ENCODE results near the gene CR2. TPM values are rescaled to one million over a fixed set of nuclear protein-coding genes. Genes with fewer than 3 reads are reported as not detected.
"Not testable (repeated sequence)": the region's sequence is repeated elsewhere in the genome, so short reads cannot be mapped to it uniquely, and the experiment has no call there.

Gene CR2
- polyA plus RNA-seq, 5 donors, result 0.12 to 0.40 (median 0.19) TPM

DNA sequence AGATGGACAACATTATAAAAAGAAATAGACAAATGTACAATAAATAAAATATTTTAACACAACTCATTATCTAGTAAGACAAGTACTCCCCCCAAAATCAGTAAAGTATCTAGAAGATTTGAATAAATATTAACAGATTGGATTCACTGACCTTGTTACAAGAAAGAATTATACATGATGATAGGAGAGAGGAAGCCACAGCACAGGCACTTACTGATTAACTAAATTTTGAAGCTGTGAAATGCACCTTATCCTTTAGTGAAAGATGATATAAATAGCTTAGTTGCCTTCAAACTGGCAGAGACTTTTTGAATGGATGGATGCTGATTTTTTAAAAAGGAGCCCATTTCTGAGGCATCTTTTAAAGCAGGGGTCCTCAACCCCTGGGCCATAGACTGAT, 50.3 kb downstream of the CR2 start:
- no peak for DNase-seq

- DNase-seq, result no peak
These were observed 56.3 kb downstream of the CR2 start for GRCh38 chr1:207510444-207510843.

DNA sequence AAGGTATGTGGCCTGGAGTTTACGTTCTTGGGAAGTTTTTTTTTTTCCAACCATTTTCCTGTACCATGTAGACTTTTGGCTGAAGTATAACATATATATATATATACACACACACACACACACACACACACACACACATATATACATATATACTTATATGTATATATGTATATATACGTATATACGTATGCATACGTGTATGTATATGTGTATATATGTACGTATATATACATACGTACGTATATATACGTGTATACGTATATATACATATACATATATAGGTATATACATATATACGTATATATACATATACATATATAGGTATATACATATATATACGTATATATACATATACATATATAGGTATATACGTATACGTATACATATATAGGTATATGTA, 60.8 kb downstream of the CR2 start:
- DNase-seq, result no peak

GRCh38 chr1:207516729-207517128, 62.6 kb downstream of the CR2 start:
- DNase-seq, result no peak

DNA sequence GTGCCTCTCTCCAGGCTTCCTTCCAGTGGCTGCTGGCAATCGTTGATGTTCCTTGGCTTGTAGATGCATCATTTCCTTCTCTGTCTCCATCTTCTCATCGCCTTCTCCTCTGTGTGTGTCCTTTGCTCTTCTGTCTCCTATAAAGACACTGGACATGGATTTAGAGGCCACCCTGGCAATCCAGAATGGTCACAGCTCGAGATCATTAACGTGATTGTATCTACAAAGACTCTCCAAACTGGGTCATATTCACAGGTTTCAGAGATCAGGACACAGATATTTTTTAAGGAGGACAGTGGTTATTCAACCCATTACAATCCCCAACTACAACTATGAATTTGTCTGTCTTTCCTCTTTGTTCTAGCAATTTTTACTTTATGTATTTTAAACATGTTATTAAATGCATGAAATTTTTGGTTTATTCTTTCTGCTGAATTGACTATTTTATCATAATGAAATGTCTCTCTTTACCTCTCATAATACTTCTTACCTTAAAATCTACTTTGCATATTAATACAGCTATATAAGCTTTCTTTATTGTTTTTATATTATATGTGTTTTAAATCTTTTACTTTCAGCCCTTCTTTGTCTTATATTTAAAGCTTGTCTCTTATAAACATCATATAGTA, 64.6 kb downstream of the CR2 start:
- DNase-seq, result no peak

- DNase-seq, result no peak
These were observed 65.6 kb downstream of the CR2 start for GRCh38 chr1:207519505-207520399.

DNA sequence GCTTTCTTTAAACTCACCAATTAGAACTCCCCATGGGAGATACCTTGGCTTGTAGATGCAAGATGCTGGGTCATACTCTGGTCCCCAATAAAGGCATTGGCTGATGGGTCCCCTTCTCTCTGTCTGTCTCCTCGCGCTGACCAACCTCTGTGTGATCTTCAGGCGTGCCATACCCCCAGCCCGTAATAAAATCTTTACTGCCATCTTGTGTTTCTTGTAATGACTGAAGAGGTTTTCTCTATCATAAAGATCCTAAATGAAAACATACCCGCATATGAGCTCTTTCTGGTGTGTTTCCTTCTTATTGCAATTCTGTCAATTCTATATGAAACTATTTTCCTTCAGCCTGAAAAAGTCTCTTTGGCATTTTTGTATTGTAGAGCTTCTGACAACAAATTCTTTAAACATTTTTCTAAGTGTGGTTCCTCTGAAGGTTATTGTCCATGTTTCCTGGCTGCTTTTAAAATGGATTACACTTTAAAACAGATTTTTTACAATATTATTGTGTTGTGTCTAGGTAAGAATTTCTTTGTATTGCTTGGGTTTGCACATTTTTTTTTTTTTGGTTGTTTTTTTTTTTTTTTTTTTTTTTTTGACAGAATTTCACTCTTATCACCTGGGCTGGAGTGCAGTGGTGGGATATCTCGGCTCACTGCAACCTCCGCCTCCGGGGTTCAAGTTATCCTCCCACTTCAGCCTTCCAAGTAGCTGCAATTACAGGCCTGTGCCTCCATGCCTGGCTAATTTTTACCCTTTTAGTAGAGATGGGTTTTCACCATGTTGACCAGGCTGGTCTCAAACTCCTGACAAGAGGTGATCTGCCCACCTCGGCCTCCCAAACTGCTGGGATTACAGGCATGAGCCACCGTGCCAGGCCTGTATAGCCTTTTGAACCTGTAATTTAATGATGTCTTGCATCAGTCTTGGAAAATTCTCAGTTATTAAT, 66.5 kb downstream of the CR2 start:
- not testable (repeated sequence) for DNase-seq

- not testable (repeated sequence) for DNase-seq
These were observed 71.1 kb downstream of the CR2 start for GRCh38 chr1:207525239-207525638.

DNA sequence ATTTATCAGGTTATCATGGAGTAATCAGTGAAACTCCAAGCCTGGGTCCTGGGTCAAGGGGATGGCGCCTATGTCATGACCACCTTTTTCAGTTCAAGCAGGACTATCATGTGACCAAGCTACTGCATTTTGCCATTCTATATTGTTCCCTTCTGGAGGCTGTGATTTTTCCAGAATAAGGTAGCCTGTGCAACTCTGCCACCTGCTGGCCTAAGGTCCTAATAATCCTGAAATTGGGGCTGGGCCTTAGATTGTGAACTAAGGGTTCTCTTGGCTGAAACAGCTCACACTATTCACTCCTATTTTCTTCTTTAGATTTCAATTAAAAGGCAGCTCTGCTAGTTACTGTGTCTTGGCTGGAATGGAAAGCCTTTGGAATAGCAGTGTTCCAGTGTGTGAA, 74.3 kb downstream of the CR2 start:
- not testable (repeated sequence) for DNase-seq

DNA sequence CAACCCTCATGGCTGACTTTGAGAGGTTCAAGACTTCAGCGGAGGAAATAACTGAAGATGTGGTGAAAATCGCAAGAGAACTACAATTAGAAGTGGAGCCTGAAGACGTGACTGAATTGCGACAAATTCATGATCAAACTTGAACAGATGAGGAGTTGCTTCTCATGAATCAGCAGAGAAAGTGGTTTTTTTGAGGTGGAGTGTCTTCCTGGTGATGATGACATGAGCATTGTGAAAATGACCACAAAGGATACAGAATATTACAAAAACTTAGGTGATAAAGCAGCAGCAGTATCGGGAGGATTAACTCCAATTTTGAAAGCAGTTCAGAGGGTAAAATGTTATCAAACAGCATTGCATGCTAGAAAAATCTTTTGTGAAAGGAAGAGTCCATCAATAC, 82.1 kb downstream of the CR2 start:
- DNase-seq, result not testable (repeated sequence)

Other genes with a start within 250 kb of the CR2 start
- 10 to 100 TPM; 49.4 to 96.5 (median 63.6) TPM for gene CD55, start 132.7 kb upstream of the CR2 start, polyA plus RNA-seq (ENCODE audit: insufficient read depth in 1 of 5, insufficient read length in 5 of 5, low replicate concordance in 1 of 5)
- gene CR1, start 41.8 kb downstream of the CR2 start, polyA plus RNA-seq (ENCODE audit: insufficient read depth in 1 of 5, insufficient read length in 5 of 5, low replicate concordance in 1 of 5), result under 1 TPM; 0.42 to 0.84 (median 0.73) TPM
- gene CR1L, start 190.8 kb downstream of the CR2 start, polyA plus RNA-seq (ENCODE audit: insufficient read depth in 1 of 5, insufficient read length in 5 of 5, low replicate concordance in 1 of 5), result 1 to 10 TPM in 1 of 5 donors, under 1 TPM in 4; 0.28 to 1.4 (median 0.44) TPM